HG03439 (cell line): ENCODE results near the gene EFS.

ENCODE experiments used
- ATAC-seq: cut with Tn5 transposase; IDR thresholded peaks from one replicate; pipeline ENCODE4 v1.9.1; 2021; ENCODE audit warnings: mild to moderate bottlenecking, moderate library complexity; ENCODE audit not compliant: unreplicated experiment

EFS gene

DNA sequence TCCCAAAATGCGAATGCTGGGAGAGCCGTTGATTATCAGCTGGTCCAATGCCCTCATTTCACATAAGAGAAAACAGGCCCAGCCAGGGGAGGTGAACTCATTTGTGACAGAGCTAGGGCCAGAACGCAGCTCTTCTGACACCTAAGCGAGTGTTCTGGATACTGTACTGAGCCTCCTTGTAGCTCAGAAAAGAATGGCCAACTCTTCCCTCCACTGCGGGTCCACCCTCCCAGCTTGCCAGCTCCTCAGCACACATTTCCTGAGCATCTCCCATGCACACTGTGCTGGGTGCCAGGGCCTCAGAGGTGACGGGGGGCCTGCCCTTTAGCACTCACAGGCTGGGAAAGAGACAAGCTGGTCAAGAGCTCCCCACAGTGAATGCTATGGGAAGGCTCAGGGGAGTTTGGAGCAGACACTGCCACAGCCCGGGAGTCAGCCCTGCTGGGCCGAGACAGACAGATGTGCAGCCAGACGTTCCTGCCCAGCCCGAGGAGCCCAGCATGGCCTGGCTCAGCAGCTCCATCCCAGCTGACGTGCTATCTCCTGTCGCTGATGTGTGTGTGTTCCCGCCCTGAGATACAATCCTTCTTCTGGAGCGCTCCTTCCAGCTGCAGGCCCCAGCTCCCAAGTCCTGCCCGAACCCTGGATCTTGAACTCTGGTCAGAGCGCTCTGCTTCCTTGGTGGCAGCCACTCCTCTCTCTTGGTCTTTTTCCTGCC, 15.4 kb upstream of the EFS start:
- no peak for ATAC-seq

DNA sequence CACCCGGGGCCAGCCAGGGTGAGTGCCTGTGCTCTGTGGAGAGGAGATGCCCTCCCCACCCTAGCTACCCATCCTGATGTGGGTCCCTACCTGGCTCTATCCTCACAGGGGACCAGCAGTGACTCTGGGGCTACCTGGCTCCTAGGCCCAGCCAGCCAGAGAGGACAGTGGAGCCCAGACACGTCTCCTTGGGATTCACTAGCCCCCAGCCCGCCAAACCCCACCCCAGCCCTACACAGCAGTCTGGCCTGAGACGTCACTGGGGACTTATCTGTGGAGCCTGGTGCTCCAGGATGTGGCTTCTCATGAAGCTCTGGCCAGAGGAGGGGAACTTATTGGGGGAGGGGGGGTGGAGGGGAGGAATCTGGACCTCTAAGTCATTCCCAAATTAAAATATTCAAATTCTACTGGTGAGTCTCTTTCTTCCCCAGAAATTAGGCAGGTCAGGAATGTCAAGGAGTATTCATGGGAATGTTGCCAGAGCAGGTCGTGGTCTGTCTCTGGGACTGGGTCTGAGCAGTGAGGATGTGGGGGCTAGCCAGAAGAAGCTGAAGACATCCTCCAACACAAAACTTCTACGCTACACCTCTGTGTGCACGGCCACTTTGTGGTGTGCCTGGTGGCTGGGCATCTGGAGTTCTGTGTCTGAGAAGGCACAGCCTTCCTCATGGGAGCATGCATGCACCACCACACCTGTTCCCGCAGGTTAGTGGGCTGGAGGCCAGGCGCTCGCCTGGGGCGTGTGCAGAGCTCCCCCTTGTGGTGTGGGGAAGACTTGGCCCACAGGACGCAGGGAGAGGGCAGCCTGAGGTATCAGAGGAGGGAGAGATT, 14.6 kb upstream of the EFS start:
- ATAC-seq = no peak

DNA sequence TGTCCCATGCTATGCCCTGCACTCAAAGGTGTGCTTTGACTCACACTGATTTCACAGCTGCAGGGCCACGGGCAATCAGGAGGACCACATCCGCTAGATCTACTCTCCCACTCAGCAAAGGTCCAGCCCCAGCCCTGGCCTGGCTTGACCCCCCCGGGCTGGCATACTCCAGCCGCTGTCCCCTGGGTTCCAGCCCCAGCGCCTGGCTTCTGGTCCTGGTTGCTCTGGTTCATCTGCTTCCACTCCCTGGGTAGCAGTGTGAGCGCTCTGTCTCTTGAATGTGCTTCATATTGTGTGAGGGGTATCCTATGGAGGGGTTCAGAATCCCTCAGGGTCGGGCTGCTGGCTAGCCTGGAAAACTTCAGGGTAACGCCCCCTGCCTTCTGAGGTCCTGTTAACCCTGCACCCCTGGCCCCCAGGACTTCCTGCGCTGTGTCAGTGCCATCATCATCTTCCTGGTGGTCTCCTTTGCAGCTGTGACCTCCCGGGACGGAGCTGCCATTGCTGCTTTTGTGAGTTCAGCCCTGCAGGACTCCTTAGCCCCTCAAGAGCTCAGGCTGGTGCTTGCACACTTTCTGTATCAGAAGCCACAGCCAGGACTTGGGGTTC, 13.7 kb upstream of the EFS start:
- ATAC-seq = no peak

DNA sequence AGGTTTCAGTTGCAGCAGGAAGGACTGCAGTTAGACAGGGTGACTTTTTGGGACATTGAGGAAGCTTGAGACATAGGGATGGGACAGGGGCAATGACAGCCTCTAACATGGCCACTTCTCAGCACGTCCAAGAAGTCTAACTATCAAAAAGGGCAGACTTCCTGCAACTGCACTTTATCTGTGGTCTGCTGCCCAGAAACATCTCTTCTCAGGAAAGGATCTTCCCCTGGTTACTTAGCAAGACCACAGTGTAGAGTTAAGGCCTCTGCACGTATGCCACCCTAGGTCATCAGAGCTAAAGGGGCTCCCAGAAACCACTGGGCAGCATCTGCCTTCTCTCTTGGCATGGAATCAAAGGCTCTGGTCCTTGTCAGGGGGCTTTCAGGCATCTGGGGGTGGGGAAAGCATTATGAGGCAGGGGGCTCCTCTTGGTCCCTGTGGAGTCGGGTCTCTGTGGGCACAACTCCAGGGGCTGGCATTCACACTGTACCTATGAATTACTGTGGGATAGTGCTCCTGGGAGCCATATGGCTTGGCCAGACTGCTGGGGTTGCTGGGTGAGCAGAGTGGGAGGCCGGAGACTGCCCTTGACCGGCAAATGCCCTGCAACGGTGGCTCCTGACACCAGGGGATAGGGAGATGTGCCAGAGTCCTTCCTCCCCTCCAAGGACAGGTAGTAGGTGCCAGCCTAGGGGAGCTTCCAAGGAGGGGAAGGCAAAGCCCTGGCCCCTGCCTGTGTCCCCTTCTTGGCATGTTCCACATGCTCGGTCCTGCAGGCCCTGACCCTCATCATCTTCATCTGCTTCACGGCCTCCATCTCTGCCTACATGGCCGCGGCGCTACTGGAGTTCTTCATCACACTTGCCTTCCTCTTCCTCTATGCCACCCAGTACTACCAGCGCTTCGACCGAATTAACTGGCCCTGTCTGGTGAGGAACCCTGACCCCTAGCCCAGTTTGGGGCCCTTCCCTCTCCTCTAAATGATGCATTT, 12.9 kb upstream of the EFS start:
- no peak for ATAC-seq

DNA sequence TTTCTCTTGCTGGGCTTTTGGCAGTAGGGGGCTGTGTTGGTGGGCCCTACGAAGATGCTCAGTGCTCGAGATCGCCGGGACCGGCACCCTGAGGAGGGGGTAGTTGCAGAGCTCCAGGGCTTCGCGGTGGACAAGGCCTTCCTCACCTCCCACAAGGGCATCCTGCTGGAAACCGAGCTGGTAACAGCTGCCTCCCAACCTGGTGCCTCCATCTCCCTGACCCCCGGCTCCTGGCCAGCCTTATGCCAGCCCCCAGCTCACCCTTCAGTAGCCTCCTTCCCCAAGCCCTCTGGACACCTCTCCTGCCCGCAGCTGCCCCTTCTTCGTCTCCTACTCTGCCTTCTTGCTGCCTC, 12.2 kb upstream of the EFS start:
- ATAC-seq = no peak

DNA sequence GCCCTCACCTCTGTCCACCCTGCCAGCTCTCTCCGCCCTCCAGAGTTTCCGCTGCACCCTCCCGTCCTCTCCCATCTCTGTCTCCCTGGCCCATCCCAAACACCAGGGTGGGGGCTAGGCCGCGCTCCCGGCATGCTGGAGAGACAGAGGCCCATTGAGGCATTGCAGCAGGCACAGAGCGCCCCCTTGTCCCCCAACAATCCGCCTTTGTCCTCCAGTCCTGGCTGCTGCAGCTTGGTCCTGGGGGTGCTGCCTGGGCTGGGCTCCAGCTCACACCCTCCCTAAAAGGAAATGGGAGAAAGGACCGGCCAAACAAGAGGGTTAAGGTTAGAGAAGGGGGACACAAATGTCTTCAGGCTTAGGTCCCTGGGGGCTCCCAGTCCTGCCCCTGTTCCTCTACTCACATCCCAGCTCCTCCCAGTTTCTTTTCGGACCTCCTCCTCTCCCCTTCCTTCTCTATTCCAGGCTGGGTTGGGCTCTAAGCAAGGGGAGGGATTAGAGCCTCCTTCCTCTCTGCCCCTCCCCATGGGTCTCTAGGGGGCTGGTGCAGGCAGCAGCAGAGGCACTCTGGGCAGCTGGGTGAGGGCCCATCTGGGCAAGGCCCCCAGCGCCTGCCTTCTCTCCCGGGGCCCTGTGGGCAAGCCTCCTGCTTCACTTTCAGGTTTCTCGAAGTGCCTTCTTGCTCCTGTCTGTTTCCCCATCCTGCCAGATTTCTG, 11.7 kb upstream of the EFS start, which contains the start of gene CMTM5:
CMTM5 (plus strand) TSS at position 565 of the 716 bp plus-strand sequence. CDS start 206 bp downstream, outside the sequence.
- no peak for ATAC-seq

DNA sequence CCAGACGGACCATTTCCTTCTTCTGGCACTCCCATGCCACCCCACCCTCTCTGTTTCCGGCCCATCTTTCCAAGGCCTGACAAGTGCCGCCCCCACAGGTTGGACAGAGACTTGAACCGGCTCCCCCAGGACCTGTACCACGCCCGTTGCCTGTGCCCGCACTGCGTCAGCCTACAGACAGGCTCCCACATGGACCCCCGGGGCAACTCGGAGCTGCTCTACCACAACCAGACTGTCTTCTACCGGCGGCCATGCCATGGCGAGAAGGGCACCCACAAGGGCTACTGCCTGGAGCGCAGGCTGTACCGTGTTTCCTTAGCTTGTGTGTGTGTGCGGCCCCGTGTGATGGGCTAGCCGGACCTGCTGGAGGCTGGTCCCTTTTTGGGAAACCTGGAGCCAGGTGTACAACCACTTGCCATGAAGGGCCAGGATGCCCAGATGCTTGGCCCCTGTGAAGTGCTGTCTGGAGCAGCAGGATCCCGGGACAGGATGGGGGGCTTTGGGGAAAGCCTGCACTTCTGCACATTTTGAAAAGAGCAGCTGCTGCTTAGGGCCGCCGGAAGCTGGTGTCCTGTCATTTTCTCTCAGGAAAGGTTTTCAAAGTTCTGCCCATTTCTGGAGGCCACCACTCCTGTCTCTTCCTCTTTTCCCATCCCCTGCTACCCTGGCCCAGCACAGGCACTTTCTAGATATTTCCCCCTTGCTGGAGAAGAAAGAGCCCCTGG, 10.7 kb upstream of the EFS start:
- no peak for ATAC-seq

DNA sequence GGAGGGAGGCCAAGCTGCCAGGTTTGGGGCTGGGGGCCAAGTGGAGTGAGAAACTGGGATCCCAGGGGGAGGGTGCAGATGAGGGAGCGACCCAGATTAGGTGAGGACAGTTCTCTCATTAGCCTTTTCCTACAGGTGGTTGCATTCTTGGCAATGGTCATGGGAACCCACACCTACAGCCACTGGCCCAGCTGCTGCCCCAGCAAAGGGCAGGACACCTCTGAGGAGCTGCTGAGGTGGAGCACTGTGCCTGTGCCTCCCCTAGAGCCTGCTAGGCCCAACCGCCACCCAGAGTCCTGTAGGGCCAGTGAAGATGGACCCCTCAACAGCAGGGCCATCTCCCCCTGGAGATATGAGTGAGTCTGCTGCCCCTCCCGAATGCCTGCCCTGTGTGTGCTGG, 8.1 kb upstream of the EFS start:
- ATAC-seq = no peak

DNA sequence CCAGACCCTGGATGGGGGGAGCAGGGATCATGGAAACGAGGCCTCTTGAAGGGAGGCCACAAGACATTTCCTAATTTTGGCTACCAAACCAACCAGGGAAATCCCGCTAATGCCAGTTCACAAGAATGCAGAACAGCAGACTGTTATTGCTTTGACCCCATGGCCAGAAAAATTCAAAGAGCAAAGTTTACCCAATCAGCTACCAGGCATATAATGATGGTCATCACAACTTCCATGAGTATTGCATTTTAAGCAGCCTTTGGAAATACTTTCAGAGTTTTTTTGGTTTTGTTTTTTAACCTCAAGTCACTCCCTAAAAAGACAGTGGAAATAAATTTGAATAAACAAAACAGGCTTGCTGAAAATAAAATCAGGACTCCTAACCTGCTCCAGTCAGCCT, 7.5 kb upstream of the EFS start, which contains the start of gene IL25:
IL25 (plus strand) TSS at position 301 of the 400 bp plus-strand sequence.
- ATAC-seq = no peak

DNA sequence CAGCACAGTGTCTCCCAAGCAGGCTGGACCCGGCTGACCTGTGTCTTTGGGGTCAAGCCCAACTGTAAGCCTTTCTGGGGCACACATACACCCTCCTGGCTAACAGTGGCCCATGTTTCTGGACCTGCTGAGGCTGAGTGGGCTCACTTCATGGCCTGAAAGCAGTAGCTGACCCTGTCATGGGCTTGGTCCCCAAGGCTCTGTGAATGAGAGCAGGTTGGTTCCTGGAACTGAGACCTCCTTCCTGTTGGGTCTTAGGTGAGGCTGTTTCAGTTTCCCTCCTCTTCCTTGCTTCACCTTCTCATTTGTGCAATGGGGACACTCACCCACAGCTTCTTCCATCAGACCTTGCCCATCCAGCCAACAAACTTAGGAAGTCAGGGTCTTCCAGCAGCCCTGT, 6.9 kb upstream of the EFS start:
- ATAC-seq = no peak

DNA sequence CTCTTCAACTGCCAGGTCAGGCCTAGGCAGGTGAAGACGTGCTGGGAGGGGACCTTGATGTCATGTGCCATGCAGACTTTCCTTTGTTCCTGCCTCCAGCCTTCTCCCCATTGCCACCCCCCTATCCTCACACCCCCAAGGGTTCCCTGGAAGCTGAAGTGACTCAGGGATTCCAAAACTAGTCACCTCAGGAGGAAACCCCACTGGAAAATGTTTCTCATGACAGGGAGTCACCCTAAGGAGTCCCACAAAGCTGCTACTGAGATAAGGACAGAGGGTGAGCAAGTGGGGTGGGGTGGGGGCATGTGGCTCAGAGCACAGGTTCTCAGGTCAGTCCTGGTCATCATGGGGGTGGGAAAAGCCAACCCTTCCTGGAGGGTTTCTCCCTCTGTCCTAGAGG, 5.2 kb upstream of the EFS start:
- ATAC-seq = no peak

DNA sequence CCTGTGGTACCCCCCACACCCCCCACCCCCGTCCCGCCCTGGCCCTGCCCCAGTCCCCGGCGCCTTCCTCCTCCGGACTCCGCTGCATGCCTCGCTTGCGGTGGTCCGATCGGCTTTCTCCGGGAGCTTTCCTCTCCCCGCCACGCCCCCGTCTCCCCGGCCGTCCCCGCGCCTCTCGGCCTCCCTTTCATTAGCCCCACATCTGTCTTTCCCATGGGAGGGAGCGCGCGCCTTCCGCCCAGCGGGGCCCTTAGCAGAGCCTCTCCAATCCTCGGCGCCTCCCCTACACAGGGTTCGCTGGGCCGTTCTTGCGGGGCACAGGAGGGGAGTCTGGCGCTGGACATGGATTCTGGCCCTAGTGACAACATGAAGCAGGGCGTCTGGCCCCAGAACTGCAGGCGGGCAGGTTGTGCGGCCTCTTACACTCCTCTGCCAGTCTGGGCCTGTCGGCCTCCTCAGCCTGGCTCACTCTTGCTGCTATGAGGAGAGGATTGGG, 1.5 kb upstream of the EFS start:
- no peak for ATAC-seq

DNA sequence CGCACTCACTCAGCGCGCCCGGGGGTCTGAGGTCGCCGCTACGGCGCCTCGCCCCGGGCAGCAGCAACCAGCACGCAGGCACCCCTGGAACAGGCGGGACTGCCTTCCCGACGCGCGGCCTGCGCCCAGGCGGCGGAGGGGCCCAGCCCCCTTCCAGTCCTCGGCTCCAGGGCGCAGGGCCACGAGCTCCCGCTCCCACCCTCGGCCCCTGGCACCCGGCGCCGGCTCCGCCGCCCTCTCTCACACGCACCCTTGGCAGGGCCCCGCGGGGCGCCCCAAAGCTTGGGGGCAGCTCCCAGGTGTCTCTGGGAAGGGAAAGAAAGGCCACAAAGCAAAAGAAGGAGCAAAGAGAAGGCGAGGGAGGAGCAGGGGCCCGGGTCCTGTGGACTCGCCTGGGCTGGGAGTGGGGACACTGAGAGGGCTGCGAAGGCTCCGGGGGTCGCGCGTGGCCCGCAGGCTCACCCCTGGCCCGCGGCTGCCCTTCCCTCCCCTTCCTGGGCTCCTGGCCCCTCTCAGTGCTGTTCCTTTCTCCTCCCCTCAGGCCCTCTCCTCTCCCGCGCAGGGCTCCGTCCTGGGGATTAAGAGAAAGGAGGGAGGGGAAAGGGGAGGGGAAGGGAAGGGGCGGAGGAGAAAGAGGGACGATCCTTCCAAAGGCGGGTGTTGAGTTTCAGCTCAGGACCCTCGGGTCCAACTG, 907 bp upstream of the EFS start:
- no peak for ATAC-seq

DNA sequence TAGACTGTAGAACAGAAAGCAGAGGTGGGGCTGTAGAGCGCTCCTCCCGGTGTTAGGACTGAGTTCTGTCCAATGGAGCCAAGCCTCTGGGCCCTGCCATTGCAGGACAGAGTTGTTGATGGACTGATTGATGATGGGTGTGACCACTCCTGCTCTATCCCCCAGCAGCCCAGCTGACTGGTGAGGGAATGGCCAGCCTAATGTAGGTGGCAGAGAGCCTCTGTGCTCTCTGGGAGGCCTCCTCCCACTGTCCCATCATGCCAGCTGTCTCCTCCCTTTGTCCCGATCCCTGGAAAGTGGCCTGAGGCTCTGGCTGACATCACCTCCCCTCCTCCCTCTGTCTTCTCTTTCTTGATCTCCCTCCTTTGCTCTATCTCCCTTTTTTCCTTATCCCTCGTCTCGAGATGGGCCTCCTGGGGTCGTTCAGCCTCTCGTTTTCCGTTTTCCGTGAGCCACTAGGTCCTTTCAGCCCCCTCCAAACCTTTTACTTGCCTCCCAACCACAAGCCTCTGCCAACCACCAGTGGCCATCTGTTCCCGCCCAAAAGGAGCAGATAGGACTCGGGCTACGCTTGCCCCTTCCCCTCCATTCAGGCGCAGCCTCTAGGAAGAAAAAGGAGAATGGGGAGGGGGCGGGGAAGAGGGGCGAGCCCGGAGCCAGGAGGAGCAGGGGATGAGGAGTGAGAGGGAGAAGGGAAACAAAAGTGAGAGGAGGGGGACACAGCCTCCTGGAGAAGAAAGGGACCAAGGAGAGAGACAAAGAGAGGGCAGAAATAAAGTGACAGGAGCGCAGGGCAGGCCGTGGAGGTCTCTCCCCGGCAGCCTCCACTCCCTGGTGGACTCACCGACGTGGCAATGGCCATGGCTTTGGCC, 572 bp downstream of the EFS start:
- no peak for ATAC-seq

DNA sequence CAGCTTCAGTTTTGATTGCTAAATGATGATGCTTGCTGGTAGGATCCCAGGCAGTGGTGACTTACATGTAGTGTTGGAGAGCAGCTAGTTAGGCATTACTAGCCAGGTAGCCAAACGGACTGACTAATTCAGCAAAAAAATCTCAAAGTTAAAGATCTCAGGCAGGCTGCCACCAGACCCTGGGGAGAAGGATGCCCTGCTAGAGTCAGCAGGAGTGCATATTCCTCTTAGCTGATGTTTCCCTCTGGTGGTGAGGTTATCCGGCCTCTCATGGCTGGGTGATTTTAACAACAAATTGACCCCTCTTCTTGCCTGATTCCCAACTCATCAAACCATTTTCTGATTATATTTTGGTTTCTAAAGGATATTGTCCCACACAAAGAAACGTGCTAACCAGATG, 2.8 kb downstream of the EFS start:
- ATAC-seq = no peak

DNA sequence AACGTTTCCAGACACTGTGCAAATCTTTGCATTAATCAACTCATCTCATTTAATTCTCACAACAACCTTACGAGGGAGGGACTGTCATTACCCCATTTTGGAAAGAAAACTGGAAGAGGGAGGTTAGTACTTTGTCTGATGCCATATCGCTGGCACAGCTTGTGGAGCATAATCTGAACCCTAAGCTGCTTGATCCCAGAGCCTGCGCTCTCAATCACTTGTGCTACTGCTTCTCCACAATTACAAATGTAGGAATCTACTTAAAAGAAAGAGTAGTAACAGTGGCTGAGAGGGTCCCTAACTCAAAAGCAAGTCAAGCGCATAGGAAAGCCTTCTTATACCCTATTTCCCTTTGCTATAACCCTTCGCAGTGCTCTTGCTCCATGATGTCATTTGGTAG, 3.2 kb downstream of the EFS start:
- no peak for ATAC-seq

DNA sequence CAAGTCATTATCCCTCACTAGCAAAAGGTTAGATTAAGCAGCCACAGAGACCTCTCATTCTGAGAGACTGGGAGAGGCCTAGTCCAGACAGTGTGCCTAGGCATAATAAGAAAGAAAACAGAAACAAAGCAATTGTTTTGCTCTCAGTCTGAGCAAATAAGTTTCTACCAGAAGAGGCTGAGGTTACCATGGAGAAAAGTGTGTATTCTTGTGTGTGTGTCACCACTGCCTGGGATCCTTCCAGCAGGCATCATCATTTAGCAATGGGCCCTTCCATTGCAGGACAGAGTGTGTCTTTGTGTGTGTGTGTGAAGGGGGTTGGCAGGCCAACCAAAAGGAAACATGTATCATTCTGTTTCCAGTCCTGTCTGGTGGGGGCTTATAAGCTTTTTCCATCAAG, 3.7 kb downstream of the EFS start:
- ATAC-seq = no peak

DNA sequence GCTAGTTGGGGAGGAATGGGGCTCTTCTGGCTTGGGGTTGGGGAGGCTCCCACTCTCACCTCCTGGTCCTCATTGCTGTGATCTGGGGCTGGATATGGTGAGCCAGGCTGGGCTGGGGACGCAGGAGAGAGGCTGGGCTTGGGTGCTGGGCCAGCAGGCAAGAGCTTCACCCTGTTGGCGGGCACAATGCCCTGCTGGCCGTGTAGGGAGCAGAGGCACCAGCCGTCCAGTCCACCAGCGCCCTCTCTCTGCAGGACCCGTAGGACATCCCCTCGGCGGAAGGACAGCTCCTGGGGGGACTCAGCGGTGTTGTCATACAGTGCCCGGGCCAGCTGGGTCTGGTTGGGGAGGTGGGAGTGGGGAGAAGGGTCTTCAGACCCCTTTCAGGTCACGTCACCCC, 4.5 kb downstream of the EFS start:
- ATAC-seq = no peak
